Nephron (organoid): ENCODE measurements around the gene DNAJB4.
"Not testable (repeated sequence)": the region's sequence is repeated elsewhere in the genome, so short reads cannot be mapped to it uniquely, and the experiment has no call there.

ENCODE experiments used
- H3K27ac Mint-ChIP-seq, 3 experiments: 2 replicates each; pipeline ENCODE4 v1.8.0; 2020; ENCODE audit warnings: mixed read lengths in 3 of 3, mild to moderate bottlenecking in 2 of 3, moderate library complexity in 1 of 3
- H3K27me3 Mint-ChIP-seq: 2 replicates; pipeline ENCODE4 v1.8.0; 2021; ENCODE audit warnings: low read depth, mild to moderate bottlenecking, moderate library complexity, mixed read lengths
- H3K36me3 Mint-ChIP-seq: 2 replicates; pipeline ENCODE4 v1.8.0; 2020; ENCODE audit warnings: low read depth, mixed read lengths
- H3K4me1 Mint-ChIP-seq: 2 replicates; pipeline ENCODE4 v1.8.0; 2020; ENCODE audit warnings: mixed read lengths
- H3K4me3 Mint-ChIP-seq, 3 experiments: 2 replicates each; pipeline ENCODE4 v1.8.0; 2020; ENCODE audit warnings: mild to moderate bottlenecking in 3 of 3, mixed read lengths in 3 of 3, moderate library complexity in 2 of 3
- H3K9me3 Mint-ChIP-seq: 2 replicates; pipeline ENCODE4 v1.8.0; 2020; ENCODE audit warnings: mixed read lengths
- TF ChIP-seq, protein P1 (sequence below), 3 experiments: fragments of 200-600 bp; sonication (generic); IDR thresholded peaks; one replicate each; pipeline ENCODE4 v1.5.0; 2021; ENCODE audit warnings: antibody characterized with exemption in 3 of 3; ENCODE audit not compliant: unreplicated experiment in 3 of 3

Gene DNAJB4

DNA sequence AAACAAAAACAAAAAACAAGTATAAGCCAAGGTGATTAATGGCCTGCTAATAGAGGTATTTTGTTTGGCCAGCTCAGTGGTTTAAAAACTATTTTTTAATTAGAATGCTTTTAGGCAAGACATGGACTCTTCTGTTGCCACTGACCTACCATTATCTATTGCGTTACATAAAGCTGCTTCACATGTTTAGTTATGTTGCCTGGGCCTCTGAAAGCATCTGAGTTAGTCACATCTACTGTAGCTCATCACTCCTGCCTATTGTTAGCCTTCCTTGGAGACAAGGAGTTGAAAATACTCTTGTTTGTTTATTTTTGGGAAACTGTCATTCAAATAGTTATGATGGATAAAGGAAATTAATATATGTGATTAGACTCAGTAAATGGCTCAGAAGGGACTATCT lies 14.3 kb downstream of the DNAJB4 start:
- peaks cover 24% of the 10 kb centered on the region for H3K36me3 Mint-ChIP-seq
- no peak overlapping the region for H3K27ac Mint-ChIP-seq
- H3K27me3 Mint-ChIP-seq = no peaks in the 10 kb centered on the region
- H3K9me3 Mint-ChIP-seq = no peaks in the 10 kb centered on the region
- no peak overlapping the region for H3K4me3 Mint-ChIP-seq
- TF ChIP-seq, protein P1, sequence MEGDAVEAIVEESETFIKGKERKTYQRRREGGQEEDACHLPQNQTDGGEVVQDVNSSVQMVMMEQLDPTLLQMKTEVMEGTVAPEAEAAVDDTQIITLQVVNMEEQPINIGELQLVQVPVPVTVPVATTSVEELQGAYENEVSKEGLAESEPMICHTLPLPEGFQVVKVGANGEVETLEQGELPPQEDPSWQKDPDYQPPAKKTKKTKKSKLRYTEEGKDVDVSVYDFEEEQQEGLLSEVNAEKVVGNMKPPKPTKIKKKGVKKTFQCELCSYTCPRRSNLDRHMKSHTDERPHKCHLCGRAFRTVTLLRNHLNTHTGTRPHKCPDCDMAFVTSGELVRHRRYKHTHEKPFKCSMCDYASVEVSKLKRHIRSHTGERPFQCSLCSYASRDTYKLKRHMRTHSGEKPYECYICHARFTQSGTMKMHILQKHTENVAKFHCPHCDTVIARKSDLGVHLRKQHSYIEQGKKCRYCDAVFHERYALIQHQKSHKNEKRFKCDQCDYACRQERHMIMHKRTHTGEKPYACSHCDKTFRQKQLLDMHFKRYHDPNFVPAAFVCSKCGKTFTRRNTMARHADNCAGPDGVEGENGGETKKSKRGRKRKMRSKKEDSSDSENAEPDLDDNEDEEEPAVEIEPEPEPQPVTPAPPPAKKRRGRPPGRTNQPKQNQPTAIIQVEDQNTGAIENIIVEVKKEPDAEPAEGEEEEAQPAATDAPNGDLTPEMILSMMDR (IDR thresholded peaks at IDR 0.05; ENCODE audit: unreplicated experiment in 3 of 3) = no peak
- H3K4me1 Mint-ChIP-seq = no peaks in the 10 kb centered on the region

DNA sequence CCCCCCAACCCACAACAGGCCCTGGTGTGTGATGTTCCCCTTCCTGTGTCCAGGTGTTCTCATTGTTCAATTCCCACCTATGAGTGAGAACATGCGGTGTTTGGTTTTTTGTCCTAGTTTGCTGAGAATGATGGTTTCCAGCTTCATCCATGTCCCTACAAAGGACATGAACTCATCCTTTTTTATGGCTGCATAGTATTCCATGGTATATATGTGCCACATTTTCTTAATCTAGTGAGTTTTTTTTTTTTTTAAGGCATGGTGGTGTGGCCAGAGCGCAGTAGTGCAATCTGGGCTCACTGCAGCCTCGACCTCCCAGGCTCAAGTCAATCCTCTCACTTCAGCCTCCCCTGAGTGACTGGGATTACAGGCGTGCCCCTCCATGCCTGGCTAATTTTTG lies 16.4 kb downstream of the DNAJB4 start:
- H3K27ac Mint-ChIP-seq, H3K4me1 Mint-ChIP-seq, H3K4me3 Mint-ChIP-seq, H3K27me3 Mint-ChIP-seq, H3K9me3 Mint-ChIP-seq: not testable (repeated sequence)
- peaks cover 13% of the 10 kb centered on the region for H3K36me3 Mint-ChIP-seq

DNA sequence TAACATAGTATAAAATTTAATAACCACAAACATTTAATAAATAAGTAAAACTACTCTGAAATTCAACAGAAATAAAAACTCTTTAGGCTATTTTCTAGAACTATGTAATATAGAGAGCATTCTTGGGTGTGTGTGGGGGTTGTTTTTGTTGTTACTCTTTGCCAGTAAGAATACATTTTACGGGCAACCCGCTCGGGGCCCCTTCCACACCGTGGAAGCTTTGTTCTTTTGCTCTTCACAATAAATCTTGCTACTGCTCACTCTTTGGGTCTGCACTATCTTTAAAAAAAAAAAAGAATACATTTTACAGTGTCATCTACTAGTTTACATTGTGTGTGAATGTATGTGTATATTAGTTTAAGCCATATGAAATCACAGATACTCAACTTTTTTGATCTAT lies 25.1 kb downstream of the DNAJB4 start:
- no peak overlapping the region for H3K27ac Mint-ChIP-seq
- no peak overlapping the region for H3K4me3 Mint-ChIP-seq
- H3K27me3 Mint-ChIP-seq = no peaks in the 10 kb centered on the region
- H3K4me1 Mint-ChIP-seq = no peaks in the 10 kb centered on the region
- no peaks in the 10 kb centered on the region for H3K9me3 Mint-ChIP-seq
- H3K36me3 Mint-ChIP-seq = no peaks in the 10 kb centered on the region
- TF ChIP-seq, protein P1 (IDR thresholded peaks at IDR 0.05; ENCODE audit: unreplicated experiment in 3 of 3) = no peak

DNA sequence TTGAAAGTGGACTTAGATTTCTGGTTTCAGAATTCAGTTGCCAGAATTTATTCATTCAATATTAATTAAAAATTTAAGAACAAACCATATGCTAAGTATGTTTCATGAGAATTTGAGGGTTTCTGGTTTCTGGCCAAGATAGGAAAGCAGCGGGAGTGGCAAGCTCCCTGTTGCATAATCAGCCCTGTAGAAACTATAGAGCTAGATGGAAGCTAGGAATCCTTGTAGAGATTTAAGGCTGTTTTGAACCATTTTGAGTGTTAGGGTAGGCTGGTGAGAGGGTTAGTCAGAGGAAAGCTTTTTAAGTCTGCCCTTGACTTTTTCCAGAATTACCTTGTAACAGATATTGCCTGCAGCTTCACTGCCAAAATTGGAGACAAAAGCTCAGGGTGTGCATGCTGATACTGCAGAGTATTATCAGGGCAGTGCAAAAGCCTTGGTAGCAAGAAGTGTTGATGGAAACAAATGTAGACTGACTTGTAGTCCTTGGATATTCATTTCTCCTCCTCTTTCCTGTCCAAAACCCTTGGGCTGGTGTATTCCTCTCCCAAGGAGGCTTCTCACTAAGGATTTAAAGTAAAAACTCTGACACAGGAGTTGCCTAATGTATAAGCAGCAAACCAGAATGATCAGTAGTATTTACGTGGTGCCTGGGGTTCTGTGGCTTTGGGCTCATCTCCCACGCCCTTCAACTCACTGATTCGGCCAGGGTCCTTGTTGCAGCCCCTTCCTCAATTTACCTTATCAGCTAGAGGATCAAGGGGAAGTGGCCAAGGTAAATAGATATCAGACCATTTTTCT lies 28.5 kb downstream of the DNAJB4 start:
- TF ChIP-seq, protein P1 (IDR thresholded peaks at IDR 0.05; ENCODE audit: unreplicated experiment in 3 of 3) = no peak
- H3K9me3 Mint-ChIP-seq = no peaks in the 10 kb centered on the region
- no peaks in the 10 kb centered on the region for H3K27me3 Mint-ChIP-seq
- H3K36me3 Mint-ChIP-seq = no peaks in the 10 kb centered on the region
- H3K4me1 Mint-ChIP-seq = no peaks in the 10 kb centered on the region
- H3K4me3 Mint-ChIP-seq = no peak overlapping the region
- H3K27ac Mint-ChIP-seq = no peak overlapping the region

DNA sequence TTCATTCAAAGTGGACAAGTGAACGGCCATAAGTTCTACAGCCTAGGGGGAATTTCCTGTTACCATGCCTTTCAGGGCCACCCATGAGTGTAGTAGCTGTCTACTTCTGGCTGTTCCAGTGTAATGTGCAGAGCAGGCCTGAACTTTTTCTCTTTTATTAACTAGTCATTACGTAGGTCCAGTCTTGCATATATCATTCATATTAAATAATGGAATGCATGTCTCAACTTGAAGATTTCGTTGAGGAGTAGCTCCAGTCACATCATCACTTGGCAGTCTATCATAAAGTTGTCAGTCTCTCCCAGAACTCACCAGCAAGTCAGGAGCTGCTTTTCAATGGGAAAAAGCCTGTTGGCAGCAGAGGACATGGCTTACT lies 29.0 kb downstream of the DNAJB4 start:
- no peaks in the 10 kb centered on the region for H3K36me3 Mint-ChIP-seq
- no peaks in the 10 kb centered on the region for H3K4me1 Mint-ChIP-seq
- H3K4me3 Mint-ChIP-seq = no peak overlapping the region
- no peaks in the 10 kb centered on the region for H3K9me3 Mint-ChIP-seq
- H3K27me3 Mint-ChIP-seq = no peaks in the 10 kb centered on the region
- TF ChIP-seq, protein P1 (IDR thresholded peaks at IDR 0.05; ENCODE audit: unreplicated experiment in 3 of 3) = no peak
- no peak overlapping the region for H3K27ac Mint-ChIP-seq

DNA sequence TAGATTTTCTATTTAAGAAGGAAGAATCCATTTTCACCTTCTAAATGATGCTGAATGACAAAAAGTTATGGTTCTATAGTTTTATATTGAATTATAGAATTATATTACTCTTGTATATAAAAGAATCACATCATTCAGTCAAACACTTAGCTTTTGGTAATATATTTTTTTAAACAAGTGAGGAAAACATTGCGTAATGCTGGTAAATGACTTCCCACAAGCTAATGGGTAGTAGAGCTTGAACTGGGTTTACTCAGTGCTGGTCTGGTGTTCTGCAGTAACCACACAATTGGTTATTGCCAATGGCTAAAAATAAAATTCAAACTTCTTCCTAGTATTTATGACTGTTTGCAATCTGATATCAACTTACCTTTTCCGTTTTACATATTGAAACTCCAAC lies 30.4 kb downstream of the DNAJB4 start:
- TF ChIP-seq, protein P1 (IDR thresholded peaks at IDR 0.05; ENCODE audit: unreplicated experiment in 3 of 3) = no peak
- Mint-ChIP-seq H3K4me3 (no peak overlapping the region), H3K36me3 (no peaks in the 10 kb centered on the region), H3K27ac (no peak overlapping the region), H3K4me1 (no peaks in the 10 kb centered on the region), H3K27me3 (no peaks in the 10 kb centered on the region), H3K9me3 (no peaks in the 10 kb centered on the region)
